ENCODE results near the gene PRRC2B. TPM values are rescaled to one million over a fixed set of nuclear protein-coding genes. Genes with fewer than 3 reads are reported as not detected.

Gene PRRC2B
- total RNA-seq, 1 experiment from 2014 or later, result 219 TPM

DNA sequence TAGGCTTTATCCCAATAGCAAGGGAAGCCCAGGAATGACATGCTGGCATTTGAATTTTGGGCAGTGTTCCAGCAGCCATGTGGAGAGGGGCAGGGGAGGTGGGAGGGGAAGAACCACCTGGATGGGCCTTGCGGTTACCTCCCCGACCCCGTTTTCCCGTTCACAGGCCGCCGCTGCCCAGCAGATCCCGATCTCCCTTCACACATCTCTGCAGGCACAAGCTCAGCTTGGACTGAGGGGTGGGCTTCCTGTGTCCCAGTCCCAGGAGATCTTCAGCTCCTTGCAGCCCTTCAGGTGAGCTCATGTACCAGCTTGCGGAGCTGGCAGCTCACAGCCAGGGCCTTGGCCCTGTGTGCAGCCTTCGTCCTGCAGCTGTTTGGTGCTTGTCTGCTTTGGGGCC is 93.1 kb downstream of the PRRC2B start:
- Histone ChIP-seq H3K4me3 (ENCODE audit: low read depth, low read length) (no peak overlapping the region), H3K9me3 (no peaks in the 10 kb centered on the region), H3K36me3 (ENCODE audit: control insufficient read depth, insufficient read depth, low read length) (peaks cover 18% of the 10 kb centered on the region), H3K4me1 (no peaks in the 10 kb centered on the region), H3K27me3 (replicated peaks; ENCODE audit: control insufficient read depth, insufficient read depth, low read length) (no peaks in the 10 kb centered on the region)
- Mint-ChIP-seq H3K27me3 (ENCODE audit: insufficient read depth, unreplicated experiment) (no peaks in the 10 kb centered on the region), H3K9me3 (ENCODE audit: unreplicated experiment) (no peaks in the 10 kb centered on the region), H3K4me1 (ENCODE audit: low read depth, unreplicated experiment) (peaks cover 7% of the 10 kb centered on the region), H3K27ac (ENCODE audit: unreplicated experiment) (peak overlapping the region; percentile 31), H3K4me3 (ENCODE audit: unreplicated experiment) (no peak overlapping the region), H3K36me3 (ENCODE audit: insufficient read depth, unreplicated experiment) (peaks cover 94% of the 10 kb centered on the region)
- BruUV-seq (replicated peaks), result no TSS peak
- intact Hi-C loops (cut with micrococcal nuclease; ENCODE audit: unreplicated experiment), result no loop called here
- no peak for DNase-seq
- ChIA-PET POLR2A (no interaction called here), CTCF (no interaction called here)
- TF ChIP-seq, protein P1, sequence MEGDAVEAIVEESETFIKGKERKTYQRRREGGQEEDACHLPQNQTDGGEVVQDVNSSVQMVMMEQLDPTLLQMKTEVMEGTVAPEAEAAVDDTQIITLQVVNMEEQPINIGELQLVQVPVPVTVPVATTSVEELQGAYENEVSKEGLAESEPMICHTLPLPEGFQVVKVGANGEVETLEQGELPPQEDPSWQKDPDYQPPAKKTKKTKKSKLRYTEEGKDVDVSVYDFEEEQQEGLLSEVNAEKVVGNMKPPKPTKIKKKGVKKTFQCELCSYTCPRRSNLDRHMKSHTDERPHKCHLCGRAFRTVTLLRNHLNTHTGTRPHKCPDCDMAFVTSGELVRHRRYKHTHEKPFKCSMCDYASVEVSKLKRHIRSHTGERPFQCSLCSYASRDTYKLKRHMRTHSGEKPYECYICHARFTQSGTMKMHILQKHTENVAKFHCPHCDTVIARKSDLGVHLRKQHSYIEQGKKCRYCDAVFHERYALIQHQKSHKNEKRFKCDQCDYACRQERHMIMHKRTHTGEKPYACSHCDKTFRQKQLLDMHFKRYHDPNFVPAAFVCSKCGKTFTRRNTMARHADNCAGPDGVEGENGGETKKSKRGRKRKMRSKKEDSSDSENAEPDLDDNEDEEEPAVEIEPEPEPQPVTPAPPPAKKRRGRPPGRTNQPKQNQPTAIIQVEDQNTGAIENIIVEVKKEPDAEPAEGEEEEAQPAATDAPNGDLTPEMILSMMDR (IDR thresholded peaks at IDR 0.05; ENCODE audit: insufficient read depth in 1 of 2, low read depth in 1 of 2, low read length in 1 of 2, severe bottlenecking in 1 of 2, unreplicated experiment in 1 of 2), result no peak

DNA sequence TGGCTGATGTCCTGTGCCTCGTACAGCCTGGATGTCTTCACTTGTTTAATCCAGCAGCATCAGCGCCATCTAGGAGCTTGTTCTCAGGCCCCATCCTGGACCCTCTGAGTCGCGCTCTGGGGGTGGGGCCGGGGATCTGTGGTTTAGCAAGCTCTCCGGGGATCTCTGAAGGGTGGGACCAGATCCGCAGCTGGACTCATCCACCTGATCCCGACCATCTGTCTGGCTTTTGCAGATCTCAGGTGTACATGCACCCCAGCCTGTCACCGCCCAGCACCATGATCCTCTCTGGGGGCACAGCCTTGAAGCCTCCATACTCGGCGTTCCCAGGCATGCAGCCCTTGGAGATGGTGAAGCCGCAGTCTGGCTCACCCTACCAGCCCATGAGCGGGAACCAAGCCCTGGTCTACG is 93.7 kb downstream of the PRRC2B start:
- Mint-ChIP-seq H3K4me3 (ENCODE audit: unreplicated experiment) (no peak overlapping the region), H3K36me3 (ENCODE audit: insufficient read depth, unreplicated experiment) (peaks cover 94% of the 10 kb centered on the region), H3K9me3 (ENCODE audit: unreplicated experiment) (no peaks in the 10 kb centered on the region), H3K27ac (ENCODE audit: unreplicated experiment) (peak overlapping the region; percentile 31), H3K4me1 (ENCODE audit: low read depth, unreplicated experiment) (peaks cover 7% of the 10 kb centered on the region), H3K27me3 (ENCODE audit: insufficient read depth, unreplicated experiment) (no peaks in the 10 kb centered on the region)
- DNase-seq, result no peak
- TF ChIP-seq, protein P1 (IDR thresholded peaks at IDR 0.05; ENCODE audit: insufficient read depth in 1 of 2, low read depth in 1 of 2, low read length in 1 of 2, severe bottlenecking in 1 of 2, unreplicated experiment in 1 of 2), result no peak
- Histone ChIP-seq H3K27me3 (replicated peaks; ENCODE audit: control insufficient read depth, insufficient read depth, low read length) (no peaks in the 10 kb centered on the region), H3K4me1 (no peaks in the 10 kb centered on the region), H3K36me3 (ENCODE audit: control insufficient read depth, insufficient read depth, low read length) (peaks cover 18% of the 10 kb centered on the region), H3K9me3 (no peaks in the 10 kb centered on the region), H3K4me3 (ENCODE audit: low read depth, low read length) (no peak overlapping the region)
- ChIA-PET CTCF (no interaction called here), POLR2A (no interaction called here)
- intact Hi-C loops (cut with micrococcal nuclease; ENCODE audit: unreplicated experiment), result no loop called here
- BruUV-seq (replicated peaks), result no TSS peak

DNA sequence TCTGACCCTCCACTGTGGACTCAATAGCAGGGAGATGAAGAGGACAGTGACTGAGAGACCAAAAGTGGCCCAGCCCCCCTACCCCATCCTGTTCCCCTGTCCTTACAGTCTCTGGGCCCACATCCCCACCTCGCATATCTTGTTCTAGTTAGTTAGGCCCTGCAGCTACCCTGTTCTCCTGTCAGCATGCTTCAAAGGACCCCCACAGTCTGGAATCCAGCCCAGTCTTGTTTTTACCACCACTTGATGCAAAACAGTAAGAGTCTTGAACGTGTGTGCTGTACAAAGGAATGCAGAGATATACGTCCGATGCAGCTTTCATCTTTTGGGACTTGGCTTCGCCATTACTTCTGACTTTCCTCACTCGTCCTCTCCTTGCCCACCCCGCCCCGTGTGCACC is 96.6 kb downstream of the PRRC2B start:
- H3K4me3 ChIP-seq (ENCODE audit: low read depth, low read length), result no peak overlapping the region
- no peaks in the 10 kb centered on the region for H3K27me3 Mint-ChIP-seq (ENCODE audit: insufficient read depth, unreplicated experiment)
- H3K36me3 ChIP-seq (ENCODE audit: control insufficient read depth, insufficient read depth, low read length), result peaks cover 23% of the 10 kb centered on the region
- ChIA-PET CTCF (interaction anchor here (0.7 kb wide), 1 partner anchor 123 kb away, joined by 3 read pairs; no protein-coding TSS in a partner anchor), POLR2A (no interaction called here)
- no peaks in the 10 kb centered on the region for H3K27me3 ChIP-seq (replicated peaks; ENCODE audit: control insufficient read depth, insufficient read depth, low read length)
- peaks cover 98% of the 10 kb centered on the region for H3K36me3 Mint-ChIP-seq (ENCODE audit: insufficient read depth, unreplicated experiment)
- BruUV-seq (replicated peaks), result no TSS peak
- TF ChIP-seq, protein P1 (IDR thresholded peaks at IDR 0.05; ENCODE audit: insufficient read depth in 1 of 2, low read depth in 1 of 2, low read length in 1 of 2, severe bottlenecking in 1 of 2, unreplicated experiment in 1 of 2), result no peak
- H3K4me1 Mint-ChIP-seq (ENCODE audit: low read depth, unreplicated experiment), result peaks cover 7% of the 10 kb centered on the region
- no peak for DNase-seq
- no peaks in the 10 kb centered on the region for H3K9me3 ChIP-seq
- no peaks in the 10 kb centered on the region for H3K4me1 ChIP-seq
- H3K27ac Mint-ChIP-seq (ENCODE audit: unreplicated experiment), result peak overlapping the region; percentile 56
- H3K9me3 Mint-ChIP-seq (ENCODE audit: unreplicated experiment), result no peaks in the 10 kb centered on the region
- intact Hi-C loops (cut with micrococcal nuclease; ENCODE audit: unreplicated experiment), result no loop called here
- no peak overlapping the region for H3K4me3 Mint-ChIP-seq (ENCODE audit: unreplicated experiment)
